Right ventricle myocardium superior (tissue), 1 donor: ENCODE data around the gene ADAMTS17. TPM values are rescaled to one million over a fixed set of nuclear protein-coding genes. Genes with fewer than 3 reads are reported as not detected.
"Not testable (repeated sequence)": the region's sequence is repeated elsewhere in the genome, so short reads cannot be mapped to it uniquely, and the experiment has no call there.

ENCODE experiments used
- ATAC-seq: fragments of 200-7000 bp; cut with Tn5 transposase; one replicate; pipeline ENCODE4 v1.9.1; 2020; ENCODE audit warnings: mild to moderate bottlenecking; ENCODE audit not compliant: poor library complexity
- DNase-seq: peaks from one replicate; pipeline ENCODE4 v3.0.0-alpha.2; 2020
- intact Hi-C: fragments of 100-400 bp; cut with DNase I; formaldehyde crosslinking; loops from one replicate; pipeline ENCODE4 v1.11.2; 2022
- total RNA-seq: library from RNA; stranded (reverse); fragmentation: NEBNext Ultra II Directional; extraction: Animal tissue kit (Norgen Biotek cat#: 25700); gene quantifications from one replicate; pipeline ENCODE4 v1.2.1, GENCODE V29; 2021
- donor health status: DM: no; HTN: yes; CAD: no; lungs with severe emphysema.

The ADAMTS17 gene
- total RNA-seq, 1 donor from 2014 or later, result 1.7 TPM

DNA sequence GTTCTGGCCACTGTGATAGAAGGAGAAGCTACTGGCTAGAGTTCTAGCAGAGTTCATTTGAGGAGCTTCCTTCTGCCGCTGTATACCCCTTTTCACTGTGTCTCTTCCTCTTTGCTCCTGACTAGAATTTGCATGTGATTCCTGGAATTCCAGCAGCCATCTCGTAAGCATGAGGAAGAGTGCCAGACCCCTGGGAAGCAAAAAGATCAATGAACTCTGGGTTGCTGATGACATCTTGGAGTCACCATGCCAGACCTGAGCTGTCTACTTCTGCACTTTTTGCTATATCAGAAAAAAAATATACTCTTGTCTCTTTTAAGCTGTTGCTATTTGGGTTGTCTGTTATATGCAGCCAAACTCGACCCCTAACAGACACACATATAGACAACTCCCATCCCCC, 3.7 kb upstream of the ADAMTS17 start:
- intact Hi-C loops, result no loop called here
- ATAC-seq, result no peak
- no peak for DNase-seq

- DNase-seq (no peak), ATAC-seq (no peak)
- intact Hi-C loops, result no loop called here
These were observed 1.5 kb upstream of the ADAMTS17 start for GRCh38 chr15:100343251-100343650.

- ATAC-seq (peak; percentile 21), DNase-seq (no peak)
- intact Hi-C loops, result no loop called here
These were observed 481 bp downstream of the ADAMTS17 start for GRCh38 chr15:100341239-100341749.

- DNase-seq (no peak), ATAC-seq (no peak)
- intact Hi-C loops, result no loop called here
These were observed 995 bp downstream of the ADAMTS17 start for GRCh38 chr15:100340721-100341238.

DNA sequence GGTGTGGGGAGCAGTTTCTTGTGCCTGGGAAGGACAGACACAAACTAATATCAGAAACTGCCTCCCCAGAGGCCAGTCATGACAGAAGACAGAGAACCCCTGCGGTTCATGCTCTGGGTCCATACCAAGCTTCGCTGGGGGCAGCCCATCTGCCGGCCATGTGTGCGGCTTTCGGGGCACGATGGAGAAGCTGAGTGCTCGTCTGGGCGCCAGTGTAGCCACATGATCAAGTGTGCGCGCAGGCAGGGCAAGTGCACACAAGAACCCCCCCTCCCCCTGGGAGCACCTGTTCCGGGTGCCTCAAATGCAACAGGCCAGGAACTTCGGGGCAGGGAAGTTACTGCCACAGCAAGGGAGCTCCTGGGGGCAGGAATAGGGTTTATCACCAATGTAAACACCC, 1.8 kb downstream of the ADAMTS17 start:
- ATAC-seq, result no peak
- intact Hi-C loops, result loop anchor here (10.0 kb wide), 1 partner anchor 225 kb away; no protein-coding TSS in a partner anchor

DNA sequence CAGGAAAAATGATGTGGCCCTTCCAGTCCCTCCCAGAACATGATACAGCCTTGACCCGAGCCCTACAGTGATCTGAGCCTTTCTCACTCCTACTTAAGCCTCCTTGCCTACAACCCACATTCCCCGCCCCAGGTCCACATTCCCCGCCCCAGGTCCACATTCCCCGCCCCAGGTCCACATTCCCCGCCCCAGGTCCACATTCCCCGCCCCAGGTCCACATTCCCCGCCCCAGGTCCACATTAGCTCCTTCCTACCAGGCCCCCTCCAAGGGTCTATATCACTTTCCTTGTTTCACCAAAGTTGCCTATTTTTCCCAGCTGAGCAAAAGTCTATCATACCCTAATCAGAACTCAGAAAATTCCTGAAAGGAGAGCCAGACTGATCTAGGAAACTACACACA, 2.3 kb downstream of the ADAMTS17 start:
- intact Hi-C loops, result loop anchor here (10.0 kb wide), 1 partner anchor 225 kb away; no protein-coding TSS in a partner anchor
- ATAC-seq, DNase-seq: not testable (repeated sequence)

More for the DNA sequence above, 1.8 kb downstream of the ADAMTS17 start:
- DNase-seq, result no peak

DNA sequence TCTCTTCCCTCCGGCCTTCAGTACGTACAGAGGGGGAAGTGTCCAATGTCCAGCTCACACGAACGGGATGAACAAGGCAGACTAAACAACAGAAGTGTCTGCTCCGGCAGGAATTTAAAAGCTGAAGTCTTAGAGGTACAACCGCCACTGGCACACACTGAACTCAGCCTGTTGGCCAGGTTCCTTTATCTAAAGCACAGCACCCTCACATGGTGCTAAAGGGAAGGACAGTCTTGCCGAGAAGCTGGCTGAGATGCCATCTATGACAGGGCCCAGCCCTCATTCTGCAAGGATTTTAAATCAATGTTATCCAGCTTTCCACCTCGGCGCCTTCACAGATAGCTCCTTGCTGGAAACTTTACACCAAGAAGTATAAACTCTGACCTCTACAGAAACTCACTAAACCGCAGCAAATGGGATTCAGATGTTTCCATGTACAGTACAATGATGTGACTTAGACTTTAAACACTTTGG, 2.8 kb downstream of the ADAMTS17 start:
- peak; percentile 62 for ATAC-seq
- intact Hi-C loops, result loop anchor here (10.0 kb wide), 1 partner anchor 224 kb away; no protein-coding TSS in a partner anchor
- peak; percentile 60 for DNase-seq

DNA sequence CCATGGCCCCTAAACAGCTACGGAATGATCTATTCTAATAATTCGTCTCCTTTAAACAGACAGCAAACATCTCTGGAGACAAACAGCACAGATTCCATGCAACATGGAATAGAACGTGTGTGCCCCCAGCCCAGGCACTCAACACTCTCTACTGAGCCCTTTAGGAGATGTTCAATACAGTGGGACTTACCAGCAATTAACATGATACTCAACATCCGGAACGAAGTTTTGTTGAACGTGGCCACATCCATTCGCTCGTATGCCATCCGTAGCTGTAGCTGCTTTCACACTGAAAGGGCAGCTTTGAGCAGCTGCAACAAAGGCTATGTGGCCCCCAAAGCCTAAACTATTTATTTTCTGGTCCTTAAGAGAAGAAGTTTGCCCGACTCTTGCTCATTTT, 3.5 kb downstream of the ADAMTS17 start:
- intact Hi-C loops, result loop anchor here (10.0 kb wide), 1 partner anchor 223 kb away; no protein-coding TSS in a partner anchor
- ATAC-seq (no peak), DNase-seq (no peak)

GRCh38 chr15:100337096-100338044, 4.4 kb downstream of the ADAMTS17 start:
- DNase-seq, result no peak
- ATAC-seq, result no peak
- intact Hi-C loops, result loop anchor here (10.0 kb wide), 1 partner anchor 223 kb away; no protein-coding TSS in a partner anchor

- intact Hi-C loops, result loop anchor here (10.0 kb wide), 1 partner anchor 221 kb away; no protein-coding TSS in a partner anchor
- ATAC-seq, result no peak
- DNase-seq, result no peak
These were observed 5.7 kb downstream of the ADAMTS17 start for GRCh38 chr15:100336061-100336460.

GRCh38 chr15:100335335-100335999, 6.3 kb downstream of the ADAMTS17 start:
- intact Hi-C loops, result loop anchor here (10.0 kb wide), 1 partner anchor 221 kb away; no protein-coding TSS in a partner anchor
- DNase-seq (no peak), ATAC-seq (no peak)

- no peak for DNase-seq
- no peak for ATAC-seq
- intact Hi-C loops, result loop anchor here (5.0 to 10.0 kb wide), 2 partner anchors 220 to 398 kb away; no protein-coding TSS in a partner anchor
These were observed 6.9 kb downstream of the ADAMTS17 start for GRCh38 chr15:100334905-100335304.

DNA sequence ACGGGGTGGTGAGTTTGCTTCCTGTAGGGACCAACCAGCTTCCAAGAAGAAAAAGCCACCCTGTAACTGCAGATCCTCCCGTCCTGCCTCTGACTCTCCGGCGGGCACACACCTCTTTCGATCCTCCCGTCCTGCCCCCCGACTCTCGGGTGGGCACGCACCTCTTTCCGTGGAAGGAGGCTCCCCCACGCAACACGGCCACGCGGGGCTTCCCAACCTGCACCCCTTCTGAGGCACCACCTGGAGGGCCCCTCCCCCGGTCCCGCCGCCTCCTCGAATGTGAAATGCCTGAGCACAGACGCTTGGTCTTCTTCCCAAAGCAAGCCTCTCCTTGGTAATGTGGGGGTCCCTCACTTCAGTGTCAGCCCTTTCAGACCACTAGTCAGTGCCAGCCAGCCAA, 7.3 kb downstream of the ADAMTS17 start:
- no peak for ATAC-seq
- DNase-seq, result no peak
- intact Hi-C loops, result loop anchor here (5.0 to 10.0 kb wide), 2 partner anchors 220 to 397 kb away; no protein-coding TSS in a partner anchor

- DNase-seq (no peak), ATAC-seq (no peak)
- intact Hi-C loops, result loop anchor here (5.0 to 10.0 kb wide), 2 partner anchors 219 to 397 kb away; no protein-coding TSS in a partner anchor
These were observed 7.8 kb downstream of the ADAMTS17 start for GRCh38 chr15:100334015-100334414.

GRCh38 chr15:100333236-100333635, 8.5 kb downstream of the ADAMTS17 start:
- ATAC-seq (no peak), DNase-seq (no peak)
- intact Hi-C loops, result loop anchor here (5.0 to 10.0 kb wide), 2 partner anchors 218 to 396 kb away; no protein-coding TSS in a partner anchor

GRCh38 chr15:100332721-100333120, 9.1 kb downstream of the ADAMTS17 start:
- intact Hi-C loops, result loop anchor here (5.0 to 10.0 kb wide), 2 partner anchors 218 to 395 kb away; no protein-coding TSS in a partner anchor
- no peak for DNase-seq
- ATAC-seq, result no peak

DNA sequence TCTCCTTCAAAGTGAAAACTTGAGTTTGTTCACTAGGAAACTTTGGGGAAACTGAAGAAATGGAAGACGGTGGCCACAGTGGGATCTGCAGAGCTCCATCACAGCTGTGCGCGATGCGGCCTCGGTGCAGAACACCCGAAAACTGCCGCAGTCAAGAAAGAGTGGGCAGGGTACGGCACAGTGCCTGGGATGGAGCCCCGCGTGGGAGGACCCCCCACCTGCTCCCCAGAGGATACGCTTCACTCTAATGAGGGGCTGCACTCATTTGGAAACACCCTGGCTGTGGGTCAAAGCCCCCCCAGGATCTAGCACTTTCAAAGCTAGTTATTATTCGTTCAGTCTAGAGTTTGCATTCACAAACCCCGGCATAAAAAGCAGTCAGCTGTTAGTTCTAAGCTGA, 9.5 kb downstream of the ADAMTS17 start:
- intact Hi-C loops, result loop anchor here (5.0 to 10.0 kb wide), 2 partner anchors 217 to 395 kb away; no protein-coding TSS in a partner anchor
- ATAC-seq (no peak), DNase-seq (no peak)

GRCh38 chr15:100330629-100331215, 11.1 kb downstream of the ADAMTS17 start:
- intact Hi-C loops, result loop anchor here (5.0 to 10.0 kb wide), 2 partner anchors 216 to 393 kb away; no protein-coding TSS in a partner anchor
- ATAC-seq, result no peak
- no peak for DNase-seq
